Liver (tissue), 9 donors: ENCODE results near the gene FALEC. TPM values are rescaled to one million over a fixed set of nuclear protein-coding genes. Genes with fewer than 3 reads are reported as not detected.

Source experiments
- DNase-seq: peaks from one replicate; pipeline ENCODE4 v3.0.0-alpha.2; 2017; ENCODE audit warnings: low spot score
- H3K27ac ChIP-seq, 2 donors: one replicate each; pipeline ENCODE4 v1.7.0; 2013; ENCODE audit warnings: inconsistent platforms in 2 of 2, low read length in 2 of 2, control low read depth in 1 of 2, low read depth in 1 of 2, mild to moderate bottlenecking in 1 of 2
- H3K27me3 ChIP-seq, 4 donors: one replicate each; pipeline versions ENCODE4 v1.6.1 to v1.7.0; 2013; ENCODE audit warnings: low read length in 3 of 4, inconsistent platforms in 1 of 4, mild to moderate bottlenecking in 1 of 4, moderate library complexity in 1 of 4; ENCODE audit not compliant: control insufficient read depth in 4 of 4, insufficient read depth in 4 of 4
- H3K36me3 ChIP-seq, 4 donors: one replicate each; pipeline versions ENCODE4 v1.6.1 to v1.7.0; 2013; ENCODE audit warnings: low read length in 3 of 4, mild to moderate bottlenecking in 3 of 4, low read depth in 1 of 4, moderate library complexity in 1 of 4; ENCODE audit not compliant: control insufficient read depth in 4 of 4, insufficient read depth in 3 of 4
- H3K4me1 ChIP-seq, 4 donors: one replicate each; pipeline versions ENCODE4 v1.6.1 to v1.7.0; 2013; ENCODE audit warnings: low read length in 3 of 4, mild to moderate bottlenecking in 3 of 4, moderate library complexity in 1 of 4; ENCODE audit not compliant: control insufficient read depth in 4 of 4, insufficient read depth in 4 of 4
- H3K4me3 ChIP-seq, 3 donors: one replicate each; pipeline versions ENCODE4 v1.6.1 to v1.7.0; 2013; ENCODE audit warnings: low read length in 3 of 3, control low read depth in 1 of 3, low read depth in 1 of 3, mild to moderate bottlenecking in 1 of 3
- H3K9ac ChIP-seq, 2 donors: one replicate each; pipeline ENCODE4 v1.7.0; 2013; ENCODE audit warnings: low read length in 2 of 2, mild to moderate bottlenecking in 2 of 2, moderate library complexity in 2 of 2, control low read depth in 1 of 2, low read depth in 1 of 2
- H3K9me3 ChIP-seq, 4 donors: one replicate each; pipeline versions ENCODE4 v1.6.1 to v1.7.0; 2013; ENCODE audit warnings: low read length in 3 of 4; ENCODE audit not compliant: control insufficient read depth in 4 of 4
- CTCF ChIP-seq: fragments of 150-350 bp; IDR thresholded peaks from 2 replicates; pipeline ENCODE4 v1.5.1; 2017; ENCODE audit warnings: improper control_type of control experiment, low read depth, low read length; ENCODE audit not compliant: missing input control
- EGR1 ChIP-seq, 2 donors: IDR thresholded peaks; 2 replicates each; pipeline ENCODE4 v1.6.1; 2016 to 2018; ENCODE audit warnings: antibody characterized with exemption in 2 of 2, low read depth in 2 of 2
- FOXA1 ChIP-seq: IDR thresholded peaks from 2 replicates; pipeline ENCODE4 v1.6.1; 2016; ENCODE audit warnings: antibody characterized with exemption
- FOXA2 ChIP-seq: IDR thresholded peaks from 2 replicates; pipeline ENCODE4 v1.6.1; 2016; ENCODE audit warnings: antibody characterized with exemption
- GABPA ChIP-seq, 2 donors: IDR thresholded peaks in 1 of 2; conservative IDR thresholded peaks in 1 of 2; 2 replicates each; pipeline ENCODE4 v1.6.1; 2016; ENCODE audit warnings: antibody characterized with exemption in 2 of 2, mild to moderate bottlenecking in 1 of 2, moderate library complexity in 1 of 2
- HNF4A ChIP-seq, 2 donors: conservative IDR thresholded peaks; 2 replicates each; pipeline ENCODE4 v1.6.1; 2016; ENCODE audit warnings: antibody characterized with exemption in 2 of 2, mild to moderate bottlenecking in 2 of 2
- HNF4G ChIP-seq: IDR thresholded peaks from 2 replicates; pipeline ENCODE4 v1.6.1; 2016; ENCODE audit warnings: antibody characterized with exemption
- JUND ChIP-seq, 2 donors: IDR thresholded peaks; 2 replicates each; pipeline ENCODE4 v1.6.1; 2016; ENCODE audit warnings: antibody characterized with exemption in 2 of 2
- NR2F2 ChIP-seq: IDR thresholded peaks from 2 replicates; pipeline ENCODE4 v1.6.1; 2016; ENCODE audit warnings: antibody characterized with exemption
- RAD21 ChIP-seq, 2 donors: IDR thresholded peaks; 2 replicates each; pipeline ENCODE4 v1.6.1; 2016; ENCODE audit warnings: antibody characterized with exemption in 2 of 2, mild to moderate bottlenecking in 2 of 2
- REST ChIP-seq: IDR thresholded peaks from 2 replicates; pipeline ENCODE4 v1.6.1; 2016; ENCODE audit warnings: antibody characterized with exemption, mild to moderate bottlenecking
- RXRA ChIP-seq, 2 donors: IDR thresholded peaks; 2 replicates each; pipeline ENCODE4 v1.6.1; 2017 to 2018; ENCODE audit warnings: antibody characterized with exemption in 2 of 2, mild to moderate bottlenecking in 1 of 2
- SP1 ChIP-seq: IDR thresholded peaks from 2 replicates; pipeline ENCODE4 v1.6.1; 2018; ENCODE audit warnings: antibody characterized with exemption, mild to moderate bottlenecking
- TAF1 ChIP-seq: conservative IDR thresholded peaks from 2 replicates; pipeline ENCODE4 v1.6.1; 2016; ENCODE audit warnings: antibody characterized with exemption, mild to moderate bottlenecking
- YY1 ChIP-seq: IDR thresholded peaks from 2 replicates; pipeline ENCODE4 v1.6.1; 2016; ENCODE audit warnings: antibody characterized with exemption, mild to moderate bottlenecking
- ZBTB33 ChIP-seq: IDR thresholded peaks from 2 replicates; pipeline ENCODE4 v1.6.1; 2016; ENCODE audit warnings: antibody characterized with exemption
- WGBS: extraction: QIAGEN DNeasy Blood & Tissue Kit; methylation state at CpG from one replicate; pipeline ENCODE4 v1.1.7; 2013; 5-methylcytosine and 5-hydroxymethylcytosine counted together
- polyA plus RNA-seq, 2 donors: library from polyadenylated mRNA; stranded (reverse) in 1 of 2; unstranded in 1 of 2; fragments of 200-250 nt in 1 of 2; fragments of >200 nt in 1 of 2; fragmentation: Nextera tagmentation in 1 of 2; extraction: Ambion mirVana in 1 of 2; gene quantifications; one replicate each; pipeline versions ENCODE4 v1.2.1 to v1.2.3, GENCODE V29; 2013 to 2015
- total RNA-seq, 2 donors: library from RNA; depleted of rRNA; stranded (reverse); fragments of >200 nt; gene quantifications; one replicate each; pipeline ENCODE4 v1.2.3, GENCODE V29; 2014
- TF ChIP-seq, protein P1 (sequence below): IDR thresholded peaks from 2 replicates; pipeline ENCODE4 v1.6.1; 2016; ENCODE audit warnings: antibody characterized with exemption
- TF ChIP-seq, protein P2 (sequence below): IDR thresholded peaks from 2 replicates; pipeline ENCODE4 v1.6.1; 2016; ENCODE audit warnings: antibody characterized with exemption
- donor health status: healthy.
- donor health status: healthy.
- donor health status: healthy.
- donor health status: healthy.
- donor health status: healthy.

The FALEC gene
- total and polyA plus RNA-seq, 4 donors: not detected

DNA sequence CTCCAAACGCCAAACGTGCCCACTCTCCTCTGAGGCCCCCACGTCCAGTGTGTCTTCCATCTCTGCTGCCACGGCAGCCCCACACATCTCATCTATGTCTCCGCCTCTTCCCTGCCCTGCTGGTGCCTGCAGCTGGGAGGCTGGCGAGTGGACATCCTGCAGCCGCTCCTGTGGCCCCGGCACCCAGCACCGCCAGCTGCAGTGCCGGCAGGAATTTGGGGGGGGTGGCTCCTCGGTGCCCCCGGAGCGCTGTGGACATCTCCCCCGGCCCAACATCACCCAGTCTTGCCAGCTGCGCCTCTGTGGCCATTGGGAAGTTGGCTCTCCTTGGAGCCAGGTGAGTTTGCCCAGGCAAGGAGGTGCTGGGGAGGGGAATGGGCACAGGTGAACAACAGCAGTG, 42.3 kb downstream of the FALEC start:
- no peak for DNase-seq
- H3K4me3 ChIP-seq: no peak overlapping the region
- no peaks in the 10 kb centered on the region for H3K9me3 ChIP-seq
- H3K36me3 ChIP-seq: peaks cover 0 to 11% (median 4%) of the 10 kb centered on the region in 4 donors
- H3K27me3 ChIP-seq: no peaks in the 10 kb centered on the region
- H3K9ac ChIP-seq: no peak overlapping the region
- H3K27ac ChIP-seq: no peak overlapping the region
- peaks cover 7 to 37% (median 27%) of the 10 kb centered on the region in 4 donors for H3K4me1 ChIP-seq
- TF ChIP-seq GABPA (IDR thresholded peaks at IDR 0.05 in 1 of 2, conservative IDR thresholded peaks at IDR 0.05 in 1 of 2) (no peak), FOXA2 (no peak), NR2F2 (no peak), HNF4A (conservative IDR thresholded peaks at IDR 0.05) (no peak), ZBTB33 (no peak), YY1 (no peak), CTCF (no peak), REST (no peak), TAF1 (no peak), SP1 (no peak), RAD21 (IDR thresholded peaks at IDR 0.05) (no peak), JUND (IDR thresholded peaks at IDR 0.05) (no peak), RXRA (IDR thresholded peaks at IDR 0.05) (no peak), FOXA1 (no peak), HNF4G (no peak)
- TF ChIP-seq, protein P1, sequence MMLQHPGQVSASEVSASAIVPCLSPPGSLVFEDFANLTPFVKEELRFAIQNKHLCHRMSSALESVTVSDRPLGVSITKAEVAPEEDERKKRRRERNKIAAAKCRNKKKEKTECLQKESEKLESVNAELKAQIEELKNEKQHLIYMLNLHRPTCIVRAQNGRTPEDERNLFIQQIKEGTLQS: no peak
- TF ChIP-seq, protein P2, sequence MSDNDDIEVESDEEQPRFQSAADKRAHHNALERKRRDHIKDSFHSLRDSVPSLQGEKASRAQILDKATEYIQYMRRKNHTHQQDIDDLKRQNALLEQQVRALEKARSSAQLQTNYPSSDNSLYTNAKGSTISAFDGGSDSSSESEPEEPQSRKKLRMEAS: no peak
- WGBS: 90% methylated on average over 15 of the region's 15 CpGs

GRCh38 chr1:150558303-150558704, 42.8 kb downstream of the FALEC start:
- WGBS: 84% methylated on average over 15 of the region's 15 CpGs
- H3K27ac ChIP-seq: no peak overlapping the region
- H3K9me3 ChIP-seq: no peaks in the 10 kb centered on the region
- TF ChIP-seq ZBTB33 (no peak), CTCF (no peak), GABPA (IDR thresholded peaks at IDR 0.05 in 1 of 2, conservative IDR thresholded peaks at IDR 0.05 in 1 of 2) (no peak), RXRA (IDR thresholded peaks at IDR 0.05) (no peak), FOXA2 (no peak), HNF4G (no peak), FOXA1 (no peak), NR2F2 (no peak), EGR1 (IDR thresholded peaks at IDR 0.05; ENCODE audit: low read depth in 2 of 2) (no peak), YY1 (no peak)
- TF ChIP-seq, protein P1: no peak
- TF ChIP-seq, protein P2: no peak
- H3K9ac ChIP-seq: no peak overlapping the region
- H3K4me1 ChIP-seq: peaks cover 5 to 37% (median 27%) of the 10 kb centered on the region in 4 donors
- no peak for DNase-seq
- peaks cover 0 to 11% (median 4%) of the 10 kb centered on the region in 4 donors for H3K36me3 ChIP-seq
- H3K4me3 ChIP-seq: no peak overlapping the region
- H3K27me3 ChIP-seq: no peaks in the 10 kb centered on the region
